HG02885 (cell line): ENCODE results near the gene XAB2.
A peak's percentile ranks its signal among the peaks of the same experiment; 100 is the strongest.
"Not testable (repeated sequence)": the region's sequence is repeated elsewhere in the genome, so short reads cannot be mapped to it uniquely, and the experiment has no call there.

ENCODE experiments used
- ATAC-seq: cut with Tn5 transposase; IDR thresholded peaks from one replicate; pipeline ENCODE4 v1.9.1; 2021; ENCODE audit warnings: mild to moderate bottlenecking; ENCODE audit not compliant: unreplicated experiment, poor library complexity

The XAB2 gene

GRCh38 chr19:7652061-7652641, 22.8 kb upstream of the XAB2 start:
- no peak for ATAC-seq

DNA sequence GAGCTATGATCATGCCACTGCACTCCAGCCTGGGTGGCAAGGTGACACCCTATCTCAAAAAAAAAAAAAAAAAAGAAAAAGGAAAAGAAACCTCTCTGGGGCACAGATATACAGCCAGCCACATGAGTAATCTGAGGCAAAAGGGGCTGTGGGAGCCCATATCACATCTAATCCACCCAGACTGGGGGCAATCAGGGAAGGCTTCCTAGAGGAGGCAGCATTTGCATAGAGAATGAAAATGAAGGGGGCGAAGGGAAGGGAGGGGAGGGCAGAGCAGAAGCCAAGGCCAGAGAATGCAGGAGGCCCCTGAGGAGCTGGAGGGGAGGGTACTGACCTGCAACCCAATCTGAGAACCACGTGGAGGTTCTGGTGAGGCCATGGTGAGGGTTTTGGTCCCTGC, 20.8 kb upstream of the XAB2 start:
- ATAC-seq, result no peak

- ATAC-seq, result no peak
These were observed 19.1 kb upstream of the XAB2 start for GRCh38 chr19:7648265-7649014.

DNA sequence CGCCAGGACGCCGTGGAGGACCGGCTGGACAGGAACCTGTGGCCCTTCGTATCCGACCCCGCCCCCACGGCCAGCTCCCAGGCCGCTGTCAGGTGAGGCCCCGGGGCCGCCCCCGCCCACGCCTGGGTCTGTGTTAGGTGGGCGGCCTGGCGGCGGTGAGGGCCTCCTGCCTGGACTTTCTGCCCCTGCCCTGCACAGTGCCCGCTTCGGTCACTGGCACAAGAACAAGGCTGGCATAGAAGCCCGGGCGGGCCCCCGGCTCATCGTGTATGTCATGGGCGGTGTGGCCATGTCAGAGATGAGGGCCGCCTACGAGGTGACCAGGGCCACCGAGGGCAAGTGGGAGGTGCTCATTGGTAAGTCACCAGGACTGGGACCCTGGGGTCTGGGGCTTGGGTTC, 17.8 kb upstream of the XAB2 start:
- ATAC-seq, result no peak

DNA sequence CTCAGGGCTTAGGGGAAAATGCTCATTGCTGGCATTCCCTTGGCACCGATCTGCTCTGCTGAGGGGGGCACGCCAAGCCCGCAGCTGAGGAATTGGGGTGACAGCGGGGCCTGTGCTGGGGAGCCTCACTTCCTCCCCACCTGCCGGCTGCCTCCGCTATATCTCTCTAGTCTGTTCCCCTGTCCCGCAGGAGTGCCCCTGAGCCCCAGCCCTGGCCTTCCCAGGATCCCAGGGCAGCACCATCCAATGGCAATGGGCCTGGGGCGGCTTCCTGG, 17.0 kb upstream of the XAB2 start:
- ATAC-seq, result no peak

- no peak for ATAC-seq
These were observed 16.5 kb upstream of the XAB2 start for GRCh38 chr19:7645656-7646425.

- ATAC-seq, result no peak
These were observed 15.8 kb upstream of the XAB2 start for GRCh38 chr19:7645163-7645562.

GRCh38 chr19:7644550-7644877, 15.2 kb upstream of the XAB2 start:
- no peak for ATAC-seq

GRCh38 chr19:7643629-7644549, 14.5 kb upstream of the XAB2 start:
- not testable (repeated sequence) for ATAC-seq

DNA sequence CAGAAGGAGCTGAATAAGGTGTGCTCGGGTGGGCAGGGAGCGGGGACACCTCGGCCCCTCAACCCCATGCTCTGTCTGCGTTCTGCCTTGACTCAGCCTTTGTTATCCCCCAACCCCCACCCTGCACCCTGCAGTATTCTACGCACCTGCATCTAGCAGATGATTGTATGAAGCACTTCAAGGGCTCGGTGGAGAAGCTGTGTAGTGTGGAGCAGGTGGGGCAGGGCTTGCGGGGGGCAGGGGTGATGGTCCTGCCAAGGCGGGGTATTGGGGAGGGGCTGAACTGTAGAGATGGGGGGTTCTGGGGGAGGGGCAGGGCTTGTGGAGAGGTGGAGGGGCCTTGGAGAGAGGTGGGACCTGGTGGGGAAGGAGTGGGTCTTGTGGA, 13.7 kb upstream of the XAB2 start:
- ATAC-seq, result no peak

GRCh38 chr19:7642295-7643030, 13.1 kb upstream of the XAB2 start:
- ATAC-seq, result no peak

GRCh38 chr19:7641290-7642276, 12.2 kb upstream of the XAB2 start:
- no peak for ATAC-seq

- ATAC-seq, result no peak
These were observed 11.5 kb upstream of the XAB2 start for GRCh38 chr19:7640803-7641202.

- no peak for ATAC-seq
These were observed 10.6 kb upstream of the XAB2 start for GRCh38 chr19:7639863-7640348.

GRCh38 chr19:7638802-7639465, 9.6 kb upstream of the XAB2 start:
- no peak for ATAC-seq

DNA sequence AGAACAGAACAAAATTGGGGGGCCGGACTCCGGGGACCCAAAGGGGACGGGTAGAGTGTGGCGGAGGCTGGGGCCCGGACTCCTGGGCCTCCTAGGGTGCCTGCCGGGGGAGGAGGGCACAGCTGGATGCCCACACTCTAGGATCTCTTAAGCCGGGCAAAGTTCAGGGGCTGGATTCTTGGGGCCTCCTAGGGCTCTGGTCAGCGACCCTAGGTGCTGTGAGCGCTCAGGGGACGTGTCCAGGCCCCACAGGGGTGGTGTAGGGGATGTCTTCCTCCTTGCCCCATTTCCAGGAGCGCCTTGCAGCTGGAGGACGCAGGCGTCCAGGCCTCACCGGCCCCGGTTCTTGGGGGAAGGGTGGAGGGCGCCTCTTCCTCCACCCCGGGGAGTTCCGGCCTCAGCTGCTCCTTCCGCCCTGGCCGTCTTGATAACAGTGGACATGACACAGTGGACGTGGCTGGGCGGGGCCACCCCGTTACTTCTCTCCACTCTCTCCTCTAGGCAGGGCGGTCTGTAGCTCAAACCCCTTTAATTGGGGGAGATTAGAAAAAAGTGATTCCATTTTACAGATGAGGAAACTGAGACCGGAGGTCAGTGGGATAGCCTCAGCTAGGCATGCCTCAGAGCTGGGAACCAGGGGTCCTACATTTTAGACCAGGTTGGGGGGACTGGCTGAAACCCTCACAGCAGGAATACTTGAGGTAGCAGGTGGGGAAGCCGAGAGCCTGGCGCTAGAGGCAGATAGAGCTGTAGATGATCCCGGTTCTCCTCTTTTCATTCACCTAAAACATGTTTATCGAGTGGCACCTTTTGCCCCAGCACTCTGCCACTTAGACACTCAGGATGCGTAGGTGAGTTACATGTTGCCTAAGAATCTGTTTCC, 8.3 kb upstream of the XAB2 start:
- ATAC-seq, result peak; percentile 19

DNA sequence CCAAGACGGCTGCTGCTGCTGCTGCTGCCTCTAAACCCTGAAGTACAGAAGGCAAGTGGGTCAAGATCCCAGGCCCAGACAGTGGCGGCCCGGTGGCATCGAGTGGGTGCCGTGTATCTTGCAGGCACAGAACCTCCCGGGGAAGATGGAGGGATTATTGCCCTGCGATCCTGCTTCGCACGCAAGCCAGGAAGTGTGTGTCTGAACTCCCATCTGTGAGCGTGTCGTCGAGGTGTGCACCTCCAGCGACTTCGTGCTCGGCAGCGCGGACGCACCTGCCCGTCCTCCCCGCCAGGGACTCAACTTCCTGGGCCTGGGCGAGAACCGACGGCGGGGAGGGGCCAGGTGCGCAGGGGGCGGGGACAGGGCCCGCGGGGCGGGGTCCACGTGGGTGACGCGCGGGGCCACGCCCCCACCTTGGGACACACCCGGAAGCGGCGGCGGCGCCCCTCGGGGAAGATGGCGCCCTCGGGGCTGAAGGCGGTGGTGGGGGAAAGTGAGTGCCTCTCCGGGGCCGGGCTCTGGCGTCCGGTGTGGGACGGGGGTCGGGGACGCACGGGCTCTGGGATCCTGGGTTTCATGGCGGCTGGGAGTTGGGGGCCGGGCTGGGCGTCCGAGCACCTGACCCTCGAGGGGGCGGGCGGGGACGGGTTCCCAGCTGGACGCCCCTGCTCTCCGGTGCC, 7.5 kb upstream of the XAB2 start, which contains the start of gene STXBP2:
Gene STXBP2, plus strand, starts transcription at position 420 of the 683 bp plus-strand sequence. Its CDS starts 40 bp downstream, at position 460.
- ATAC-seq, result peak; percentile 84
